Caco-2 (cell line): Measurements from ENCODE around the gene KIF1B. TPM values are rescaled to one million over a fixed set of nuclear protein-coding genes. Genes with fewer than 3 reads are reported as not detected.

Experiments used
- Bru-seq: library from RNA; stranded (reverse); fragments of 400-500 nt; gene quantifications from one replicate; lab custom pipeline; 2021; lab: Mats Ljungman, UMichigan
- BruChase-seq, 2 experiments: library from RNA; stranded (reverse); fragments of 400-500 nt; gene quantifications; one replicate each; lab custom pipeline; 2021; lab: Mats Ljungman, UMichigan
- BruUV-seq: library from RNA; stranded (reverse); fragments of 400-500 nt; replicated peaks from 2 replicates; lab custom pipeline; 2021; lab: Mats Ljungman, UMichigan
- CTCF ChIA-PET: fragments of 300-600 bp; sonication (Branson Sonifier 250); formaldehyde crosslinking; loops from one replicate; lab custom pipeline; 2022; ENCODE audit warnings: antibody characterized with exemption; lab: Charles Lee
- POLR2A ChIA-PET: fragments of 300-600 bp; sonication (Branson Sonifier 250); formaldehyde crosslinking; loops from one replicate; lab custom pipeline; 2022; ENCODE audit warnings: antibody characterized with exemption; lab: Charles Lee
- DNase-seq, 2 experiments: peaks; one replicate each; pipeline versions ENCODE4 v3.0.0 to v3.0.0-alpha.2; 2020 to 2022
- H3K27me3 ChIP-seq: replicated peaks from 2 replicates; pipeline ENCODE4 v1.6.0; 2011; ENCODE audit warnings: low read length; ENCODE audit not compliant: control insufficient read depth, insufficient read depth
- H3K36me3 ChIP-seq: 2 replicates; pipeline ENCODE4 v1.5.1; 2011; ENCODE audit warnings: low read length; ENCODE audit not compliant: control insufficient read depth, insufficient read depth
- H3K4me1 ChIP-seq: fragments of 250-450 bp; sonication (Bioruptor Pico); 2 replicates; pipeline ENCODE4 v1.5.1; 2020; ENCODE audit warnings: mild to moderate bottlenecking
- H3K4me3 ChIP-seq: 2 replicates; pipeline ENCODE4 v1.5.1; 2011; ENCODE audit warnings: low read depth, mild to moderate bottlenecking, control low read depth, low read length
- H3K9me3 ChIP-seq: fragments of 250-450 bp; sonication (Bioruptor Pico); 2 replicates; pipeline ENCODE4 v1.5.1; 2020; ENCODE audit warnings: mild to moderate bottlenecking, moderate library complexity
- H3K27ac Mint-ChIP-seq: one replicate; pipeline ENCODE4 v1.8.0; 2022; ENCODE audit warnings: mixed read lengths; ENCODE audit not compliant: unreplicated experiment
- H3K27me3 Mint-ChIP-seq: one replicate; pipeline ENCODE4 v1.8.0; 2022; ENCODE audit warnings: mixed read lengths; ENCODE audit not compliant: insufficient read depth, unreplicated experiment
- H3K36me3 Mint-ChIP-seq: one replicate; pipeline ENCODE4 v1.8.0; 2022; ENCODE audit warnings: mild to moderate bottlenecking, mixed read lengths; ENCODE audit not compliant: insufficient read depth, unreplicated experiment
- H3K4me1 Mint-ChIP-seq: one replicate; pipeline ENCODE4 v1.8.0; 2022; ENCODE audit warnings: low read depth, mixed read lengths; ENCODE audit not compliant: unreplicated experiment
- H3K4me3 Mint-ChIP-seq: one replicate; pipeline ENCODE4 v1.8.0; 2022; ENCODE audit warnings: mild to moderate bottlenecking, moderate library complexity, mixed read lengths; ENCODE audit not compliant: unreplicated experiment
- H3K9me3 Mint-ChIP-seq: one replicate; pipeline ENCODE4 v1.8.0; 2022; ENCODE audit warnings: mixed read lengths; ENCODE audit not compliant: unreplicated experiment
- CTCF ChIP-seq, 2 experiments: fragments of 200-600 bp in 1 of 2; IDR thresholded peaks; 1 replicate in 1 of 2; 2 replicates in 1 of 2; pipeline versions ENCODE4 v1.5.1 to v1.8.0; 2011 to 2022; ENCODE audit warnings: antibody characterized with exemption in 1 of 2, control low read depth in 1 of 2, inconsistent platforms in 1 of 2, low read depth in 1 of 2, low read length in 1 of 2, mild to moderate bottlenecking in 1 of 2, moderate library complexity in 1 of 2; ENCODE audit not compliant: insufficient read depth in 1 of 2, severe bottlenecking in 1 of 2, unreplicated experiment in 1 of 2
- intact Hi-C: fragments of 100-400 bp; cut with micrococcal nuclease; formaldehyde crosslinking; loops from one replicate; pipeline ENCODE4 v1.10.0; 2022; ENCODE audit not compliant: unreplicated experiment
- long read RNA-seq: library from polyadenylated mRNA; stranded (forward); transcript quantifications from one replicate; pipeline ENCODE4 v2.0.0, GENCODE V29; 2022
- total RNA-seq: library from RNA; stranded (reverse); gene quantifications from 2 replicates; pipeline ENCODE4 v1.2.3, GENCODE V29; 2022

The KIF1B gene
- total RNA-seq: 41.1 and 43.6 TPM in 2 replicates
- Bru-seq, nascent RNA: percentile 74 among the genes with signal in this experiment
- BruChase-seq, experiment 1, labeled RNA remaining after a 2-hour chase: percentile 77 among the genes with signal in this experiment
- percentile 81 among the genes with signal in this experiment for BruChase-seq, experiment 2, labeled RNA remaining after a 6-hour chase
- long read RNA-seq, full-length matches to known transcripts: 8 of 25 reads
- long read RNA-seq, partial matches to known transcripts: 9 of 25 reads
- long read RNA-seq, other reads (novel, unspliced or antisense): 8 of 25 reads

- no peaks in the 10 kb centered on the region for H3K9me3 Mint-ChIP-seq
- peak within 1 kb of the TSS; percentile 95 for H3K4me3 Mint-ChIP-seq
- no peaks in the 10 kb centered on the region for H3K27me3 Mint-ChIP-seq
- peaks cover 18% of the 10 kb centered on the region for H3K4me1 Mint-ChIP-seq
- Histone ChIP-seq H3K27me3 (no peaks in the 10 kb centered on the region), H3K36me3 (no peaks in the 10 kb centered on the region), H3K4me3 (peak within 1 kb of the TSS; percentile 76), H3K9me3 (no peaks in the 10 kb centered on the region), H3K4me1 (peaks cover 8% of the 10 kb centered on the region; the same call in 1 of the 2 replicates)
- peak within 1 kb of the TSS; percentile 88 for H3K27ac Mint-ChIP-seq
- TSS peak; percentile 86 for BruUV-seq
- intact Hi-C loops: loop anchor here (2.0 to 5.0 kb wide), 2 partner anchors 62 to 129 kb away; no protein-coding TSS in a partner anchor
- ChIA-PET POLR2A (interaction anchor here (1.0 to 1.1 kb wide), 4 partner anchors 64 to 299 kb away, joined by 3 to 7 read pairs (median 3); partner anchors contain the start of gene PGD), CTCF (interaction anchor here (0.6 to 1.9 kb wide), 13 partner anchors 9 to 584 kb away, joined by 3 to 8 read pairs (median 4); no protein-coding TSS in a partner anchor)
- peaks cover 14% of the 10 kb centered on the region for H3K36me3 Mint-ChIP-seq
- peak; percentile 94 to 95 for TF ChIP-seq CTCF (IDR thresholded peaks at IDR 0.05; ENCODE audit: insufficient read depth in 1 of 2, low read depth in 1 of 2, low read length in 1 of 2, severe bottlenecking in 1 of 2, unreplicated experiment in 1 of 2)
- DNase-seq: peak; percentile 96 to 99
Observed at GRCh38 chr1:10209905-10210810, at the start of gene KIF1B. TSS of gene KIF1B (plus strand) at chr1:10210570. CDS start at chr1:10232329, 21,759 bp downstream.

GRCh38 chr1:10160907-10161490 is 49.4 kb upstream of the KIF1B start:
- Mint-ChIP-seq H3K4me3 (no peak overlapping the region), H3K36me3 (peaks cover 14% of the 10 kb centered on the region), H3K27me3 (no peaks in the 10 kb centered on the region), H3K27ac (no peak overlapping the region), H3K9me3 (no peaks in the 10 kb centered on the region), H3K4me1 (no peaks in the 10 kb centered on the region)
- no TSS peak for BruUV-seq
- no peak overlapping the region for H3K4me3 ChIP-seq
- CTCF ChIA-PET: no interaction called here
- intact Hi-C loops: no loop called here
- H3K4me1 ChIP-seq: peaks cover 7% of the 10 kb centered on the region; the same call in 1 of the 2 replicates
- no peaks in the 10 kb centered on the region; the same call in 1 of the 2 replicates for H3K36me3 ChIP-seq
- no peaks in the 10 kb centered on the region for H3K9me3 ChIP-seq
- no peaks in the 10 kb centered on the region for H3K27me3 ChIP-seq
- no peak for TF ChIP-seq CTCF (IDR thresholded peaks at IDR 0.05; ENCODE audit: insufficient read depth in 1 of 2, low read depth in 1 of 2, low read length in 1 of 2, severe bottlenecking in 1 of 2, unreplicated experiment in 1 of 2)
- DNase-seq: no peak
- POLR2A ChIA-PET: interaction anchor here (0.7 kb wide), 1 partner anchor 42 kb away, joined by 3 read pairs; no protein-coding TSS in a partner anchor
